Stimulated activated CD4-positive, alpha-beta T cell treated with anti-CD3 and anti-CD28 coated beads, Interleukin-12 subunit alpha, Interleukin-12 subunit beta, amount 100 ng/mL, for 24 hours (primary cell): ENCODE data around the gene KANK4.

Source experiments
- DNase-seq, 2 experiments: peaks; one replicate each; pipeline ENCODE4 v3.0.0-alpha.2; 2020; ENCODE audit warnings: low read depth in 2 of 2

Gene KANK4

DNA sequence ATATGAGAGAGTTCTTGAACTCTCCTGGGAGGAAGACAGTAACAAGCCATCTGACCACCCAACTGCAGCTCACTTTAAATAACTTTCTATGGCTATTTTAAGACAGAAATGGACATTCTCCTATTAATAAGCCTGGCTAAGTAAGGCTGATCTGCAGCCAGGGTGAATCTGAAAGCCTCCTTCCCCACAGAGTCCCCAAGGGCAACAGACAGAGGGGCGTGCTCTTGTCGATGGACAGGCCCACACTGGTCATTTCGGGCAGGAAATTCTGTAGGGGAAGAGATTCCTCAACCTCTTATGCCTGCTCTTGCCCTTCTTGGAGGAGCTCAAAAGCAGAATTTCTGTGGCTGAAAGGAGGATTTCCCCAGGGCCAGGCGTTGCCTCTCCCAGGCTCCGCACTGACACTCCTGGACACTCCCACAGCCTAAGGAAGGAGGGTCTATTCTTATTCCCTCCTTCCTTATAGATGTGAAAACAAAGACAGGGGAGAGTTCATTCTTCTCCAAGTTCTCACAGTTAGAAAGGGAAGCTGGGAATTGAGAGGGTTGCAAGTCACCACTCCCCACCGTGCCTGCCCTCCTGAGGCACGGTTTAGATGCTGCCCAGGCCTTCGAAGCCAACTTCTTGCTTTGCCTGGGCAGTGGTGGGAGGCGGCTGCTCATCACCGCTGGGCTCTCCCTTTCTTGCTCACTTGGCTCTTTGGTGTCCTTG is 17.9 kb upstream of the KANK4 start:
- no peak for DNase-seq

DNA sequence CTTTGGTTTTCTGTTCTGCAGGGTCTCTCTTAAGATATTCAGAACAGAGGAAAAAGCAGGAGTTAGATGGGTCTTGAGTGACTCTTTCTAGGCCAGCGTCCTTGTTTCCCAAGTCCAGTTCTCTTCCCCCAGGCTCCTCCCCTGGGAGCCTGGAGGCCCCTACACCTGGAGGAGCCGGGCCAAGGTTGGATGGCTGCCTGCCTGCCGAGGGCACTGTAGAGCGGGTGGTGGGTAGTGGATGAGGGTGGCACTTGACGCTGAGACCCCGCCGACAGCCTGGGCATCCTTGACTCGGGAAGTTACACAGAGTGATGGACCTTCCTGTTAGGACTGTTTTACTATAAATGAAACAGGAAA is 17.4 kb upstream of the KANK4 start:
- no peak for DNase-seq

DNA sequence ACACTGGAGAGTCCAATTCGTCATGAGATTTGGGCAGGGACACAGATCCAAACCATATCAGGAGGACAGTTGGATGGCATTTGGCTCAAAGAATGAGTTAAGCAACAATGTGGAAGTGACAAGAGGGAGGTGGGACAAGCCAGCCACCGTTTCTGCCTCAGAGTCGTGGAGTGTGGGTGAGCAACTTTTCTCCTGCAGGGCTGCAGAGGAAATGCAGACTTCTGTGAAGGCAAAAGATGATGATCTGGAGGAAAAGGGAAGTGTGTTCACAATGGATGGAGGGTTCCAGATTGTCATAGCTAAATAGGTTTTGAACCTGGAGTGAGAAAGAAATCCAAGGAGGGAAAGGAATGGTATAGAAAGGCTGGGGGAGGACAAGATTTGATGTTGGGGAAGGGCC is 16.4 kb upstream of the KANK4 start:
- DNase-seq: no peak

DNA sequence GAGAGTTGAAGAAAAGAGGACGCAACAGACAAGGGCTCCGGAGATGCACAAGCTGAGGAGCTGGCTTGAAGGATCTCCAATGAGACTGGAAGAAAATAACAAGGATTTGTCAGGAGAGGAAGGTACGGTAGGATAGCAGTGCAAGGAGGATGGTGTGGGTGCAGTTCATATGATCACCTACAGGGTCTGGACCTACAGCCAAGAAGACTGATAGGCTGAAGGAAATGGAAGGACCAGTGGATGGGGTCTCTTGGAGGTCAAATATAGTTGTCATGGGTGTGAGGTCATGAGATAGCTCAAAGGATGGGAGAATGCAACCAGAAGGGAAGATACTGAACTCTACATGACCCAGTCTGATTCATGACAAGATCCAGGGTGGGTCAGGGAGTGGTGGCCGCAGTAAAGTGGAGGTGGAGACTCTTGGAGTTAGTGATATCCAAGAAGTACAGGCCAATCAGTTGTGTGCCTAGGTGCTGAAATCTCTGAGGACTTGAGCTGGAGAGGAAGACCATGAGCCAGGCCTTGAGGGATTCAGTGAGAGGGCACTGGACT is 15.3 kb upstream of the KANK4 start:
- DNase-seq: no peak

DNA sequence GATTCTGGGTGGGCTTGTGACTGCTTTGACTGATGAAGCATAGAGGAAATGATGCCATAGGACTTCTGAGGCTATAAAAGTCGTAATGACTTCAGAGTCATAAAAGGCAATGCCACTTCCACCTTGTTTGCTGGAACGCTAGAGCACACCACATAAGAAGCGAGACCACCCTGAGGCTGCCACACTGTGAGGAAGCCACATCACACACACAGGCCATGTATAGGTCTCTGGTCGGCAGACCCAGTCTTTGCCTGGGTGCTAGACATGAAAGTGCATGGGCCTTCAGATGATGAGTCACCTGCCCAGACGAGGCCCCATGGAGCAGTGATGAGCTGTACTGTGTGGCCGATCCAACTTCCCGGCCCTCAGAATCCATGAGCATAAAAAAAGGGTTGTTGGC is 14.2 kb upstream of the KANK4 start:
- DNase-seq: no peak

DNA sequence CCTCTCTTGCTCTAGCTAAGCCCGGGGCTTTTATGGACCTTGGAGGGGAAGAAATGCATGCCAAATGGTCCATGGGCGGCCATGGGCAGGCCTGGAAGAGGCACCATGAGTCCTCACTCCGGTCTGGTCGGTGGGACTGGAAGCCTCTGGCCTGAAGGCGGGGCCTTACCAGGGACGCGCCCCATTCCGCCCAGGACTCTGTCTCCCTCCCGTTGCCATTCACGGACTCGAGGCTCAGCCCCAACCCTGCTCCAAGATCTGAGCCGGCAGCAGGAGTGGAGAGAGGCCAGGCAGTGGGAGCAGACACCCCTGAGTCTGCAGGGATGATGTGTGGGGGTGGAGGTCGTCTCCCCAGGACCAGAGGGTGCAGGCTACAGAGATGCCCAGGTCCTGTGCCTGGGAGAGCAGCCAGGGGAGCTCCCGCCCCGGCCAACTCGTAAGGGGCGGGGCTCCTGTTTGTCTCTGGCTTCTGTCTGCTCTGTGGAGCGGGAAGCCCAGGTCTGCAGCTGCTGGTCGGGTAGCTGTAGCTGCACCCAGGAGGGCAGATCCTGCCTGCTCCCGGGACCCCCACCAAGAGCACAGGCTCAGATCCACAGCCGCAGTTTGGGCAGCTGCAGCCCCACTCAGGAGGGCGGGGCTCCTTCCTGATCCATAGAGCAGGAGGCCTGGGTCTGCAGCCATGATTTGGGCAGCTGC is 8.3 kb upstream of the KANK4 start:
- no peak for DNase-seq

DNA sequence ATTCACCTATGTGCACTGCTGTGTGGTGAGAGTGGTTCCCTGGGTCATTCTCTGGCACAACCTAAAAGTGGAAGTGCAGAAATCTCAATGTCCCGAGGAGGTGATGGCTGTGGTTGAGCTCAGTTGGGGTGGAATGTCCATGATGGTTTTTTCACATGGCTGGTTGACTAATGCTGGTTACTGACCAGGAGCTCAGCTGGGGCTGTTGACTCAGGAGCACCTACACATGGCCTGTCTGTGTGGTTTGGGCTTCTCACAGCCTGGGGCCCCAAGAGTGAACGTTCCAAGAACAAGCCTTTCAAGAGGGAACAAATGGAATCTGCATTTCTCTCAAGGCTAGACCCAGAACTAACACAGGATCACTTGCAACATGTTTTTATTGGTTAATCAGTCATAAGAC is 6.4 kb upstream of the KANK4 start:
- no peak for DNase-seq

DNA sequence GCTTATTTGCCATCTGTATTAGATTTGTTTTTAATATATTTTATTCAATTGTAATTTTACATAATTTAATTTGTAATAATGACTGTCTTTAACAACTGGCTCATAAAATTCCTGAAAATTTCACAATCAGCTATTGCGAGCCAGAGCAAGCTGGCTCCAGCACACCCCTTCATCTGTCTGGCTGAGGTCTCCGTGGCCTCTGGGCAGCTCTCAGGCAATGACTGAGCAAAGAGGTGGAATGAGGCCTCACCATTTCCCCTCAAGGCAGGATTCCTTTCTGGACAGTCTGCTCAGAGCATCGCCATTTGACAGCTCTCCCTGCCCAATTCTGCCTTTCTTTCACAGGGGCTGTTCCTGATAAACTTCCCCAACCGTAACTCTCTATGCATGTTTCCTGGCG is 5.8 kb upstream of the KANK4 start:
- no peak for DNase-seq

DNA sequence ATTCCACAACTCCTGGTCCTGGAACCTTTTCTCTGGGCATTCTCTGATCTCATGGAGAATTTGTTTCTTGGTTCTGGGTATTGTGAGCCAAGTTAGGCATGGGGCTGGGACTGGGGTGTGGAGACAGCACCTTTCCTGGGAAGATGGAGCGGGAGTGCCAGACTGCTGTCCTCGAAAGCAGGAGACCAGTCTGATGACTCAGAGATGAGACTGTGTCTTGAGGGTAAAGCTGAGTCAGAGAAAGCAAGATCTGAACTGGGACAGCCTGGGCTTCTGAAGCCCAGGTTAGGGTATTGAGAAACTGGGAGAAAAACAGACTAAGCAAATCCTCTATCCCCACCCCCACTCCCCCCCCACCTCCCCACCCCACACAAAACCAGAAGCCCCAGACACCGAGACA is 2.2 kb upstream of the KANK4 start:
- no peak for DNase-seq

DNA sequence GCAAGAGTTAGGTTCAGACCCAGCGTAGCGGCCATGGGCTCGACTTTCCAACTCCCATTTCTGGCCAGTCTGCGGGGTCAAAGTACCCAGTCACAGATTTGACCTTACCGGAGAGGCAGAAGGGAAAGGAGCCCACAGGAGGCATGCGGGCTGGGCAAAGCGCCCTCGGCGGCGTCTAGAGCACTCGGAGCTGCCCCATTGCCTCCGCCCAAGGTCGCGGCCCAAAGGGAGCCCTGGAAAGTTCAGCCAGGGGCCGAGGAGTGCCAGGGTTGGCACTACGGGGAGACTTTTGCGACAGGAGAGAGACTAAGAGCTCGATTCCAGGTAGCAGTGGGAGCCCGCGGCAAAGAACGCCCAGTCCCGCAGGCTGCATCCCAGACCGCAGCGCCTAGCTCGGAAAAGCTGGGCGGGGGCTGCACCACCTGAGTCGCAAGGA is 896 bp downstream of the KANK4 start:
- no peak for DNase-seq

DNA sequence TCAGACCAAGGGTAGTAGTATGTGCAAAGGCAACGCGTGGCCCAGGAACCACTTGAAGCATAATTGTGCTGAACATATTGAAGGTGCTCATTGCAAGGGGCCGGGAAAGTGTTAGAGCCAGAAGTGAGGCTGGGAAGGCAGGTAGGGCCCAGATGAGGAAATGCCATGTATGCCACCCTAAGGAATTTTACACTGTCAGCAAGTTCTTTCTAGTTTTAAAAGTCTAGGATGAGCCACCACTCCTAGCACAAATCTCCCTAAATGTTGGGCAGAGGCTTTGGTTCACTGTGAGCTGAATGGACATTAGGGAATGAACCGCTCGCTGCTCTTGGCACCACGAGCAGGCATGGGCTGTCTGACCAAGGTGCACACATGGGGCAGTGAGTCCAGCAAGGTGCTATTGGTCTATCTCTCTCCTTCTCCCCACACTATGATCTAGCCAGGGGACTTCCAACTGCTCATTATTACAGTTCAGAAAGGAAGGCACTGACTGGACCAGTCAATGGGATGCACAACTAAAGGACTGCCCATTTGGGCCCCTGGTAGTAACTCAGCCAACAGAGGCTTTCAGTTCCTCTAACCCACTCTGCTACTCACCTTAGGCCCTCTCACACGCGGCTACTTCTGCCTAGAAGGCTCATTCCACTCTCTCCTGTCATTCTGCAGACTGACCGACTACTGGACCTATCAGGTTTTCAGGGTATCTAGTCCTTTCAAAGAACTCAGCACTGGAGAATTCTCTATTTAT is 2.0 kb downstream of the KANK4 start:
- DNase-seq: no peak

DNA sequence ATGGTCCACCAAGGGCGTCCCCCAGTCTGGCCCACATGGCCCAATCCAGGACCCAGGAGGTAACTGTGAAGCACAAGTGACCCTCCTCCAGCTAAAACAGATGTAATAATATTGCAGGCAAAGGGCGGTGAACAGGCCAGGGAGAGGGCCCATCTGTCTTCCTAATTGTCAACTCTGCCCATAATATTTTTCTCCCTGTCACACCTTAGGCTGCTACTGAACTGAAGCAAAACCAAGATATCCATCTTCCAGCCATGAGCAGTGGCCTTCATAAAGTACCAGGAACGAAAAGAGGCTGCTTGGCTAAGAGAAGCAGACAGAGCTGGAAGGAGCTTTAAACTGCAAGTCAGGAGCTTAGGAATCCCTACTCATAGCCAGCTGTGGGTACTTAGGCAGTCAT is 3.1 kb downstream of the KANK4 start:
- no peak for DNase-seq

DNA sequence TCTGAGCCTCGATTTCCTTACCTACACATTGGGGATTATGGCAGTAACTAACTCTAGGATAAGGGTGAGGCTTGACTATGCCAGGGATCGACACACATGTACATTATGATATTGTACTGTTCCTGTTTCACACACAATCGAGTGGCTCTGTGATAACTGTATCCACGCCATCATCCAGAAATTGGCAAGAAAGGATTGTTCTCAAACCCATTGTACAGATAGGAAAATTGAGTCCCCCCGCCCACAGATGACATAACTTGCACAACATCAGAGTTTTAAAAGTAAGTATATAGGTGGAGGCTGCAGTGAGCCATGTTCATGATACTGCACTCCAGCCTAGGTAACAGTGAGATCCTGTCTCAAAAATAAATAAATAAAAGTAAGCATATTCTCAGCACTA is 3.8 kb downstream of the KANK4 start:
- no peak for DNase-seq

DNA sequence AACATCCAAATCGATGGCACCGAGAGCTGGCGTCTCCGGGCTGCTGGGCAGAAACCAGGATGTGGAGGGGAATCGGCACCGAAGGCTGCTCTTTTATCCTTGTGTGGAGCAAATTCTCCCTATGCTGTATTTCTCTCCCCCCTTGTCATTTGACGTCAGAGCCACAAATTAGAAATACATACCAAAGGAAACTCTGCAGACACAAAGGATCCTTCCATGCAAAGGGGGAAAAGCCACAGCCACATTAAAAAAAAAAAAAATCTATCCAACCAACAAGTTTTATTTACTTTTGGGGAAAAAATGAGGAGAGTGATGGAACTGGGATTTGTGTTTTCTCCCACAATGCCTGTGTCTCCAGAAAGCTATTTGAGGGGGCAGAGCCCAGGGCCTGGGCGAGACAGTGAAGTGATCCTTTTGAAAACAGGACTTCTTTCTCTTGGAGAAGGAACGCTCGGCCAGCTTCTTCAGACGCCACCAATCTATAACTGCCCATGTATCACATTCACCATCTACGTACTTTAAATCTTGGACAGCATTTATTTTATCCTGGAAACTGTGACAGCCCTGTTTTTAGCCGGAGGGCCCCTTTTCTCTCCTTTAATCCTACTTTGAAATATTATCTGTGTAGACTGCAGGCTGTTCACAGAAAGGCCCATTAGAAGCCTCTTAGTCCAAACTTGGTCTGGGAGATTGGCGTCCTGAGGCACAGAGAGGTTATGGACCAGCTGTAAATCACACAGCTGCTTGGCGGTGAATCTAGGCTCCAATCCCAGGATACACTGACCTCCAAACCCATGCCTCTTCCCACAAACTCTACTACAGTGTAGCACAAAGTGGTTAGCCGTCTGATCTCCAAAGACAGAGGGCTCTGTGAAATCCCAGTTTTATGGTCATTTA is 4.5 kb downstream of the KANK4 start:
- DNase-seq: no peak

DNA sequence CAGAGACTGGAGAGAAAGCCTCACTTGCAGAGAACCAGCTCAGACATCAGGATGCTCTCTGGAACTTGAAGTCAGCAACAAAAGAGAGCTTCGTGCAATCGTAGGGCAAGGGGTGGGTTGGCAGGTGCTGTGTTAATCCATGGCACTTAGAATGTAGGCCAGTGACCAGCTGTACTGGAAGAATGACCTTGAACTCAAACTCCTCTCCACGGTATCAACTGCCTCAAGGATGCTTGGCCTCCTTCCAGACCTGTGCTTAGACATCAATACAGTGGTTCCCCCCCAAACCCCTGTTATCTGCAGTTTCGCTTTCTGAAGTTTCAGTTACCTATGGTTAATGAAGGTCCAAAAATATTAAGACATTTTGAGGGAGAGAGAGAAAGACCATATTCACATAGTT is 6.5 kb downstream of the KANK4 start:
- DNase-seq: no peak

DNA sequence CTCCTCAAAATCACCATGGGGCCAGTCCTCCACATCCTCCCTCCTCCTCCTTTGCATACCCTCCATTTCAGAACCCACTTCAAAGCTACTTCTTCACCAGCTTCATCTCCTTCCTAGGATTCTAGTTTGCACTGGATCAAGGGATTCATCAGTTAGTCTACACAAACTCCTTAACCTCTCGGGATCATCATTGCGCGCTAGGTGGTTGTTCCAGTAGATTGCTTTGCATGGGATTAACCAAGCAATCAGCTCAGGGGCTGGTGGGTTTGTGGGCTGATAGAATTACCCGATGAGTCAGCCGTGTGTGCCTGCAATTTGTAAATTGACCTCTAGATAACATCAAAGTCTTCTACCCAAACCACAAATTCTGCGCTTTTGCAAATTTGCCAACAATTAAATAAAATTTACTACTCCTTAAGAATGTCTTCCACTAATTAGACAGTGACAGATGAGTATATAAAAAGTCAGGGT is 7.7 kb downstream of the KANK4 start:
- no peak for DNase-seq

DNA sequence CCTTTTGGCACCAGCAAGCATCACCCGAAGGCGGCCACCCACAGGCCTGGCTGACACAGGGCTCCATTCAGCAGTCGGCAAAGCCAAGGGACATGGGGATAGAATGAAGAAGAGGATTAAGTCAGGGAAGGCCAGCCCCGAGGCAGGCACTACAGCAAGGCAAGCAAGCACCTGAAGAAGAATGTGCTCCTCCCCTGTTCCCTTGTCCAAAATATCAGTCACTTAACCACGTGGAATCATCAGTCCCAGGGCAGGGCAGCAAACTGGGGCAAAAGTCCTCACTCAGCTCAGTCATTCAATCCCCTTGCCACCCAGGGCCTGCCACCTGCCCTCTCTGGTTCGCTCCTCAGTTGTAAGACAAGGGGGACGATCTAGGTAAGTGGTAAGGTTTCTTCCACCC is 9.3 kb downstream of the KANK4 start:
- DNase-seq: no peak

DNA sequence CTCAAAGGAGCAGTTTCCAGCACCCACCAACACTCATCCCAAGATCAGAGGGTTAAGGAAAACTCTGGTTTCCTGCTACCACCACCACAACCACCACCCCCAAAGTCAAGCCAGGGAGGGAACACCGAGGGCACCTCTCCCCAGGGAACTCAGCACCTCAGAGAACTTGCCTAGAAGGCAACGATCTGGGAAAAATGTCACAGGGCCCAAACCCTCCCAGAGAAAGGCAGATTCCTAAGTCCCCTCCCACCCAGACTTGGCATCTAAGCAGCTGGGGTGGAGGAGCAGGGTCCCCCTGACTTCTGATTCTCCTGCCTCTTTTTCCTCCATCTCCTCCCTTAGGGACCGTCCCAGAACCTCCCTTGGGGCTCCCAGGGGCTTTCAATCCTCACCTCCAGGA is 10.6 kb downstream of the KANK4 start:
- no peak for DNase-seq

DNA sequence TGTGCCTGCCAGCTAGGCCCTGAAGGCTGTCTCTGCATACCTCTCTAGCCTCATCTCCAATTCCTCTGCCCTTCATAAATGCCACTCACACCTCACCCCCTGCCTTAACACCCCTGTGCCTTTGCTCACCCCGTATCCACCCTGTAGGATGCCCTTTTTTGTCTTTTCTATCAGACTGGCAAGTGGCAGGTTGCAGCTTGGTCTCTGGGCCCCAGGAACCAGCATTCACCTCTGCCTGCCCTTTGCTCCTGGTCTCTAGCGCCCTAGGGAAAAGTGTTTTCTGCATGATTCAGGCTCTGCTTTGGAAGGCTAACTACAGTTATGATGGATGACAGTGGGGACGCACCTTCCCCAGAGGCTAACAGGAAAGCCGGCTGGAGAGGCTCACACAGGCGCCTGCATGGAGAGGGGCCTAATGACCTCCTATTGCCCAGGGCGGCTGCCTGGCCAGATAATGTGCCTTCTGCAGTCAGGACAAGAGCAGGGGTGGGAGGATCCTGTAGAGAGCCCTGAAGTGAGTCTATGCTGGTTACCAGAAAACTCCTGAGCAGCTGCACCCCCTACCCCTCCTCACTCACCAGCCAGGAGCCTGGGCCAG is 11.2 kb downstream of the KANK4 start:
- DNase-seq: no peak

DNA sequence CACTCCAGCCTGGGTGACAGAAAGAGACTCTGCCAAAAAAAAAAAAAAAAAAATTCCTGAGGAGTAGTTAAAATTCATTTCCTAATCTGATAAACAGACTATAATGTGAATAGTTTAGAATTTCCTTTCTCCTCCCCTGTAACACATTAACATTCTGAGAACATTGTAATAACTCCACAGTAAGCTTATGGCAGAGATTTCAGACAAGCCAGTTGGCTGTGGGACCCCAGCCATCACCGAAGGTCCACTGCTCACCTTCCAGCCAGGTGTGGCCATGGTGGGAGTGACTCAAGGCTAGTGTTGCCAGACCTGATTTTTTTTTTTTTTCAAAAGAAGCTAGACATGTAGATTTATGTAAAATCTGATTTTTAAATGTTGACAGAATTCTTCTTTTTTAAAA is 11.8 kb downstream of the KANK4 start:
- no peak for DNase-seq

DNA sequence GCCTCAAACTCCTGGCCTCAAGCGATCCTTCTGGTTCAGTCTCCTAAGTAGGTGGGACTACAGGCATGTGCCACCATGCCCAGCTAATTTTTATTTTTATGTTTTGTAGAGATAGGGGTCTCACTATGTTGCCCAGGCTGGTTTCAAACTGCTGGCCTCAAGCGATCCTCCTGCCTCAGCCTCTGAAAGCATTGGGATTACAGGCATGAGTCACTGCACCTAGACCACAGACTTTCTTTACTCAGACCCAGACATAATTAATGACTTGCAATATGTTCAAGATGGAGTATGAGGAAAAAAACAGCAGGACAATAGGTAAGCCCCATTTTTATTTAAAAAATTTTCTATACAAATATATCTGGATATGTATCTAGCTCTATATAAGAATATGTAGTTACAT is 13.2 kb downstream of the KANK4 start:
- no peak for DNase-seq
